HEK293 (cell line): Measurements from ENCODE around the gene NFE2L2.
A peak's percentile ranks its signal among the peaks of the same experiment; 100 is the strongest.

Experiments used
- CTCF ChIA-PET: fragments of 350-600 bp; formaldehyde crosslinking; extraction: SDS; loops from one replicate; lab custom pipeline; 2021; ENCODE audit warnings: antibody characterized with exemption; lab: Yijun Ruan, JAX
- POLR2A ChIA-PET: fragments of 300-600 bp; formaldehyde crosslinking; extraction: SDS; loops from one replicate; lab custom pipeline; 2020; ENCODE audit warnings: antibody characterized with exemption, inconsistent platforms; lab: Yijun Ruan, JAX
- H3K27ac ChIP-seq: fragments of 200-500 bp; sonication (Bioruptor generic); 2 replicates; pipeline ENCODE4 v1.5.1; 2014; ENCODE audit warnings: low read depth, low read length, control low read depth, inconsistent platforms; ENCODE audit errors: extremely low read depth
- H3K36me3 ChIP-seq, 2 experiments: fragments of 200-500 bp in 1 of 2; sonication (Bioruptor generic) in 1 of 2; 1 replicate in 1 of 2; 2 replicates in 1 of 2; pipeline ENCODE4 v1.5.1; 2014 to 2017; ENCODE audit warnings: inconsistent platforms in 2 of 2, low read length in 2 of 2; ENCODE audit not compliant: control insufficient read depth in 2 of 2, insufficient read depth in 1 of 2
- H3K4me1 ChIP-seq: fragments of 200-500 bp; sonication (Bioruptor generic); 2 replicates; pipeline ENCODE4 v1.5.1; 2014; ENCODE audit warnings: mild to moderate bottlenecking, low read length, inconsistent platforms; ENCODE audit not compliant: control insufficient read depth, insufficient read depth
- H3K4me3 ChIP-seq: 2 replicates; pipeline ENCODE4 v1.5.1; 2011; ENCODE audit warnings: low read depth, mild to moderate bottlenecking, control low read depth, low read length, moderate library complexity
- H3K9me3 ChIP-seq: fragments of 200-500 bp; sonication (Bioruptor generic); 2 replicates; pipeline ENCODE4 v1.5.1; 2014; ENCODE audit warnings: low read depth, low read length, inconsistent platforms; ENCODE audit not compliant: control insufficient read depth, insufficient read depth
- FEZF1 ChIP-seq: fragments of 450-650 bp; formaldehyde crosslinking; IDR thresholded peaks from 2 replicates; pipeline ENCODE4 v1.5.1; 2016; ENCODE audit warnings: missing biosample characterization, missing genetic modification characterization
- HOXC10 ChIP-seq: sonication (generic); formaldehyde crosslinking; IDR thresholded peaks from 2 replicates; pipeline ENCODE4 v1.8.1; 2023; ENCODE audit warnings: mild to moderate bottlenecking, missing genetic modification reagents
- HOXD13 ChIP-seq: sonication (generic); formaldehyde crosslinking; IDR thresholded peaks from 2 replicates; pipeline ENCODE4 v1.8.0; 2022; ENCODE audit warnings: missing genetic modification reagents, borderline replicate concordance
- KLF17 ChIP-seq: fragments of 450-650 bp; formaldehyde crosslinking; IDR thresholded peaks from 2 replicates; pipeline ENCODE4 v1.5.1; 2016; ENCODE audit warnings: missing biosample characterization, missing genetic modification characterization
- KLF8 ChIP-seq: fragments of 450-650 bp; formaldehyde crosslinking; IDR thresholded peaks from 2 replicates; pipeline ENCODE4 v1.5.1; 2016; ENCODE audit warnings: missing biosample characterization, missing genetic modification characterization
- MEIS1 ChIP-seq: sonication (generic); formaldehyde crosslinking; IDR thresholded peaks from 2 replicates; pipeline ENCODE4 v1.8.1; 2022; ENCODE audit warnings: missing genetic modification reagents, mild to moderate bottlenecking, borderline replicate concordance
- MYNN ChIP-seq: fragments of 450-650 bp; formaldehyde crosslinking; IDR thresholded peaks from 2 replicates; pipeline ENCODE4 v1.5.1; 2016; ENCODE audit warnings: missing biosample characterization, missing genetic modification characterization, borderline replicate concordance
- PBX3 ChIP-seq: sonication (generic); formaldehyde crosslinking; IDR thresholded peaks from 2 replicates; pipeline ENCODE4 v1.8.1; 2022; ENCODE audit warnings: mild to moderate bottlenecking, moderate library complexity, missing genetic modification reagents
- PRDM6 ChIP-seq: fragments of 450-650 bp; formaldehyde crosslinking; IDR thresholded peaks from 2 replicates; pipeline ENCODE4 v1.5.1; 2017; ENCODE audit warnings: missing biosample characterization, missing genetic modification characterization
- REPIN1 ChIP-seq: fragments of 450-650 bp; formaldehyde crosslinking; IDR thresholded peaks from 2 replicates; pipeline ENCODE4 v1.5.1; 2017; ENCODE audit warnings: missing biosample characterization, missing genetic modification characterization, low read depth
- SP7 ChIP-seq: fragments of 450-650 bp; formaldehyde crosslinking; IDR thresholded peaks from 2 replicates; pipeline ENCODE4 v1.5.1; 2016; ENCODE audit warnings: missing biosample characterization, missing genetic modification characterization
- ZBTB11 ChIP-seq: fragments of 450-650 bp; formaldehyde crosslinking; conservative IDR thresholded peaks from 2 replicates; pipeline ENCODE4 v1.5.1; 2016; ENCODE audit warnings: low read depth, missing biosample characterization, missing genetic modification characterization
- ZBTB6 ChIP-seq: fragments of 450-650 bp; formaldehyde crosslinking; IDR thresholded peaks from 2 replicates; pipeline ENCODE4 v1.5.1; 2017; ENCODE audit warnings: missing biosample characterization, missing genetic modification characterization
- ZBTB8A ChIP-seq: fragments of 450-650 bp; formaldehyde crosslinking; IDR thresholded peaks from 2 replicates; pipeline ENCODE4 v1.5.1; 2016; ENCODE audit warnings: missing biosample characterization, missing genetic modification characterization
- ZFHX2 ChIP-seq: fragments of 450-650 bp; formaldehyde crosslinking; conservative IDR thresholded peaks from 2 replicates; pipeline ENCODE4 v1.5.1; 2016; ENCODE audit warnings: missing biosample characterization, missing genetic modification characterization
- ZNF214 ChIP-seq: fragments of 450-650 bp; formaldehyde crosslinking; IDR thresholded peaks from 2 replicates; pipeline ENCODE4 v1.5.1; 2017; ENCODE audit warnings: missing biosample characterization, mild to moderate bottlenecking, missing genetic modification characterization, borderline replicate concordance
- ZNF335 ChIP-seq: fragments of 450-650 bp; formaldehyde crosslinking; conservative IDR thresholded peaks from 2 replicates; pipeline ENCODE4 v1.5.1; 2016; ENCODE audit warnings: missing biosample characterization, missing genetic modification characterization
- ZNF391 ChIP-seq: fragments of 450-650 bp; formaldehyde crosslinking; IDR thresholded peaks from 2 replicates; pipeline ENCODE4 v1.5.1; 2016; ENCODE audit warnings: low read depth, missing biosample characterization, missing genetic modification characterization, borderline replicate concordance
- ZNF398 ChIP-seq: fragments of 450-650 bp; formaldehyde crosslinking; IDR thresholded peaks from 2 replicates; pipeline ENCODE4 v1.5.1; 2017; ENCODE audit warnings: missing biosample characterization, missing genetic modification characterization
- ZNF416 ChIP-seq: fragments of 450-650 bp; formaldehyde crosslinking; IDR thresholded peaks from 2 replicates; pipeline ENCODE4 v1.5.1; 2016; ENCODE audit warnings: missing biosample characterization, missing genetic modification characterization
- ZNF560 ChIP-seq: fragments of 450-650 bp; formaldehyde crosslinking; IDR thresholded peaks from 2 replicates; pipeline ENCODE4 v1.5.1; 2017; ENCODE audit warnings: missing biosample characterization, missing genetic modification characterization, borderline replicate concordance
- ZNF677 ChIP-seq: fragments of 450-650 bp; IDR thresholded peaks from 2 replicates; pipeline ENCODE4 v1.5.0; 2018; ENCODE audit warnings: missing biosample characterization, mild to moderate bottlenecking, missing genetic modification characterization, moderate library complexity
- ZNF747 ChIP-seq: fragments of 450-650 bp; formaldehyde crosslinking; IDR thresholded peaks from 2 replicates; pipeline ENCODE4 v1.5.1; 2016; ENCODE audit warnings: missing biosample characterization, missing genetic modification characterization
- ZNF792 ChIP-seq: fragments of 450-650 bp; formaldehyde crosslinking; IDR thresholded peaks from 2 replicates; pipeline ENCODE4 v1.5.1; 2016; ENCODE audit warnings: missing biosample characterization, missing genetic modification characterization
- ZNF843 ChIP-seq: fragments of 450-650 bp; formaldehyde crosslinking; IDR thresholded peaks from 2 replicates; pipeline ENCODE4 v1.5.1; 2016; ENCODE audit warnings: missing biosample characterization, missing genetic modification characterization
- ZSCAN4 ChIP-seq: fragments of 450-650 bp; formaldehyde crosslinking; IDR thresholded peaks from 2 replicates; pipeline ENCODE4 v1.5.1; 2017; ENCODE audit warnings: missing biosample characterization, missing genetic modification characterization

NFE2L2 gene

GRCh38 chr2:177187631-177188312, 76.8 kb downstream of the NFE2L2 start:
- Histone ChIP-seq H3K9me3 (no peaks in the 10 kb centered on the region), H3K4me3 (no peak overlapping the region), H3K4me1 (no peaks in the 10 kb centered on the region), H3K36me3 (no peaks in the 10 kb centered on the region), H3K27ac (no peak overlapping the region)
- ChIA-PET CTCF (interaction anchor here (1.5 to 1.7 kb wide), 2 partner anchors 10 to 23 kb away, joined by 4 to 7 read pairs; no protein-coding TSS in a partner anchor), POLR2A (no interaction called here)
- TF ChIP-seq ZNF398 (tag by site-specific recombination) (no peak), ZBTB8A (tag by site-specific recombination) (no peak), ZNF747 (tag by site-specific recombination) (no peak), ZNF335 (peak; percentile 44), ZBTB6 (no peak), ZNF214 (no peak), ZFHX2 (tag by site-specific recombination) (no peak), KLF17 (tag by site-specific recombination) (no peak), FEZF1 (tag by site-specific recombination) (peak; percentile 67), REPIN1 (tag by site-specific recombination) (no peak), ZNF792 (tag by site-specific recombination) (no peak), HOXC10 (no peak), MEIS1 (no peak), KLF8 (tag by site-specific recombination) (no peak), ZBTB11 (tag by site-specific recombination) (no peak), ZNF677 (no peak), ZNF416 (no peak), SP7 (tag by site-specific recombination) (peak; percentile 47; the same call in 1 of the 2 replicates), ZNF560 (no peak), ZNF391 (tag by site-specific recombination) (no peak), ZSCAN4 (tag by site-specific recombination) (no peak), HOXD13 (CRISPR knock-in tag) (peak; percentile 71; the same call in 1 of the 2 replicates), PBX3 (CRISPR knock-in tag) (no peak), PRDM6 (no peak), ZNF843 (tag by site-specific recombination) (0 out of 2 replicates have a peak, but pooled peaks have one; percentile 54), MYNN (tag by site-specific recombination) (no peak)
